ENCODE data around the gene TP53TG3.
"Not testable (repeated sequence)": the region's sequence is repeated elsewhere in the genome, so short reads cannot be mapped to it uniquely, and the experiment has no call there.

The TP53TG3 gene, protein sequence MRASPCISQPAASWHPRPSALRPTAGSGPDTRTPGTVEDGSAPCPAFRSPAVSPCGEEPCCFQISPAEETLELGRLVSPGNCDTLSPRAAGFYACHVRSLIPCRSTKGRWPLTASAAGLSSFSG

GRCh38 chr16:32676065-32676464, at the start of gene TP53TG3:
TP53TG3 (minus strand) TSS chr16:32676165; CDS start chr16:32676097, 68 bp downstream.
- DNase-seq: not testable (repeated sequence)

- not testable (repeated sequence) for DNase-seq
Measured at GRCh38 chr16:32650876-32651275, 25.1 kb downstream of the TP53TG3 start.

- not testable (repeated sequence) for DNase-seq
Measured at GRCh38 chr16:32647562-32647961, 28.4 kb downstream of the TP53TG3 start.

DNA sequence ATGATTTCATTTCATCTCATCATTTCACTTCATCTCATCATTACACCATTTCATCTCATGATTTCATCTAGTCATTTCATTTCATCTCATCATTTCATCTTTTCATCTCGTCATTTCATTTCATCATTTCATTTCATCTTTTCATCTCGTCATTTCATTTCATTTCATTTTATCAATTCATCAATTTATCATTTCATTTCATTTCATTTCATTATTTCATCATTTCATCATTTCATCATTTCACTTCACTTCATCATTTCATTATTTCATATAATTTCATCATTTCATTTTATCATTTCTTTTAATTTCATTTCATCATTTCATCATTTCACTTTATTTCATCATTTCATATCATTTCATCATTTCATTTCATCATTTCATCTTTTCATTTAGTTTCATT, 29.2 kb downstream of the TP53TG3 start:
- not testable (repeated sequence) for DNase-seq

- not testable (repeated sequence) for DNase-seq
Measured at GRCh38 chr16:32646177-32646576, 29.8 kb downstream of the TP53TG3 start.

DNA sequence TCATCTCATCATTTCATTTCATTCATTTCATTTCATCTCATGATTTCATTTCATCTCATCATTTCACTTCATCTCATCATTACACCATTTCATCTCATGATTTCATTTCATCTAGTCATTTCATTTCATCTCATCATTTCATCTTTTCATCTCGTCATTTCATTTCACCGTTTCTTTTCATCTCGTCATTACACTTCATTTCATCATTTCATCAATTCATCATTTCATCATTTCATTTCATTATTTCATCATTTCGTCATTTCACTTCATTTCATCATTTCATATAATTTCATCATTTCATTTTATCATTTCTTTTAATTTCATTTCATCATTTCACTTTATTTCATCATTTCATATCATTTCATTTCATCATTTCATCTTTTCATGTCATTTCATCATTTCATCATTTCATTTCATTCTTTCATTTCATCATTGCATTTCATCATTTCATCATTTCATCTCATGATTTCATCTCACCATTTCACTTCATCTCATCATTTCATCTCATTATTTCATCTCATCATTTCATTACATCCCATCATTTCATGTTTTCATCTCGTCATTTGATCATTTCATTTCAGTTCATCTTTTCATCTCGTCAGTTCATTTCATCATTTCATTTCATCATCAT, 30.6 kb downstream of the TP53TG3 start:
- DNase-seq: not testable (repeated sequence)

- not testable (repeated sequence) for DNase-seq
Measured at GRCh38 chr16:32644715-32645114, 31.2 kb downstream of the TP53TG3 start.

DNA sequence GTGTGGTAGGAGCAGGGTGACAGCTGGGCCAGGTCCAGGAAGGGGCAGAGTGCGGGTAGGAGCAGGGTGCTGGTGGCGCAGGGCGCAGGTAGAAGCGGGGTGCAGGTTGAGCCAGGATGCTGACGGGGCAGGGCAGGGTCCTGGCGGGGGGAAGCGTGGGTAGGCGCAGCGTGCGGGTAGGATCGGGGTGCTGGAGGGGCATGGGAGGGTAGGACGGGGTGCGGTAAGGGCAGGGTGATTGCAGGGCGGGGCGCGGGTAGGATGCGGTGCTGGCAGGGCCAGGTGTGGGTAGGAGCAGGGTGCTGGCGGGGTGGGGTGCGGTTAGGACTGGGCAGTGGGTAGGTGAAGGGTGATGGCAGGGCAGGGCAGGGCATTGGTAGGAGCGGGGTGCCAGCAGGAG, 38.4 kb downstream of the TP53TG3 start:
- DNase-seq: not testable (repeated sequence)

GRCh38 chr16:32632096-32632495, 43.9 kb downstream of the TP53TG3 start:
- DNase-seq: not testable (repeated sequence)

Measured in NCI-H2171 treated with DMSO at 0.1 percent for 48 hours (cell line).